ENCODE data around the gene TSPOAP1. TPM values are rescaled to one million over a fixed set of nuclear protein-coding genes. Genes with fewer than 3 reads are reported as not detected.
A peak's percentile ranks its signal among the peaks of the same experiment; 100 is the strongest.

Gene TSPOAP1
- total and polyA plus RNA-seq, 10 of the 15 experiments (the other 5 are each of a cell fraction or from before 2014, with no cell fraction given) = 0.58 to 16.4 (median 4.2) TPM; not detected in 1

- no peak for TF ChIP-seq CREB1 (IDR thresholded peaks at IDR 0.05; ENCODE audit: low read depth)
- TF ChIP-seq NR2C2 (IDR thresholded peaks at IDR 0.05; ENCODE audit: borderline replicate concordance, control insufficient read depth, insufficient read length, low read depth) = no peak
- no peak for TF ChIP-seq CEBPZ (IDR thresholded peaks at IDR 0.05; ENCODE audit: low read depth, low read length)
- TF ChIP-seq IRF3 (IDR thresholded peaks at IDR 0.05) = no peak
- no peak; the same call in 1 of the 2 replicates for TF ChIP-seq TCF3 (IDR thresholded peaks at IDR 0.05; ENCODE audit: borderline replicate concordance, insufficient read depth, low read depth, low read length)
- TF ChIP-seq SMAD1 (IDR thresholded peaks at IDR 0.05; ENCODE audit: low read depth, partially characterized antibody) = no peak
- TF ChIP-seq MEF2A (IDR thresholded peaks at IDR 0.05; ENCODE audit: insufficient read depth, low read depth, low read length) = no peak
- TF ChIP-seq EED (IDR thresholded peaks at IDR 0.05; ENCODE audit: low read depth) = peak; percentile 21; the same call in 1 of the 2 replicates
- TF ChIP-seq SMC3 (IDR thresholded peaks at IDR 0.05; ENCODE audit: borderline replicate concordance, low read length) = peak; percentile 72; the same call in 1 of the 2 replicates
- no peak for TF ChIP-seq SUPT20H (IDR thresholded peaks at IDR 0.05; ENCODE audit: borderline replicate concordance, control insufficient read depth, low read depth, low read length)
- TF ChIP-seq E2F4 (IDR thresholded peaks at IDR 0.05; ENCODE audit: low read depth, low read length) = no peak
- peak; percentile 81 for TF ChIP-seq RAD21 (IDR thresholded peaks at IDR 0.05; ENCODE audit: insufficient read depth, low read depth, low read length)
- TF ChIP-seq DPF2 (IDR thresholded peaks at IDR 0.05) = no peak; the same call in 1 of the 2 replicates
- TF ChIP-seq BCL3 (IDR thresholded peaks at IDR 0.05; ENCODE audit: borderline replicate concordance, insufficient read depth, low read depth, low read length, poor library complexity, severe bottlenecking) = no peak
- TF ChIP-seq NRF1 (conservative IDR thresholded peaks at IDR 0.05; ENCODE audit: low read depth, low read length) = no peak
- no peak for TF ChIP-seq FOXM1 (IDR thresholded peaks at IDR 0.05; ENCODE audit: low read depth, low read length)
- no peak for TF ChIP-seq ZNF622 (IDR thresholded peaks at IDR 0.05)
- no peak for TF ChIP-seq NR2F1 (conservative IDR thresholded peaks at IDR 0.05)
- TF ChIP-seq CHD1 (IDR thresholded peaks at IDR 0.05; ENCODE audit: low read depth, low read length) = no peak
- TF ChIP-seq SRF (IDR thresholded peaks at IDR 0.05; ENCODE audit: low read depth in 2 of 2, low read length in 2 of 2) = no peak
- TF ChIP-seq SP1 (IDR thresholded peaks at IDR 0.05; ENCODE audit: low read depth, low read length) = no peak
Observed at GRCh38 chr17:58344791-58345157, 16.2 kb upstream of the TSPOAP1 start (continued).

All from GM12878 (cell line).